ENCODE results near the gene GRID1.

DNA sequence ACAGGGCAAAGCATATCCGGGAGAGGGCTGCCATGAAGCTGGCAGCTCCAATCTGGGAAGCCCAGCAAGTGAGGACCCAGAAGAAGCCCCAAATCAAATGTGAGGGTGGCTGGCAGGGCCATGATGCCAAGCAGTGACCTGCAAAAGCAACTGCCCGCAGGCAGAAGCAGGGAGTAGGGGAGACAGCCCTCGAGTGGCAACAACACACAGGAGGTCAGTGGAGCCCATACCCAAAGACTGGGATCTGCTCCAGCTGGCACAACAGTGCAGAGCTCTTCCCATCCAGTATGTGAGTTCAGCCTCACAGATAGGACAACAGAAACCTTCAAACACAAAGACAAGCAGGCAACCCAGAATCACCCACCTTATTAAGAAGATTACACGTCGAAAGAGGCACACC, 45.0 kb downstream of the GRID1 start:
- TF ChIP-seq, protein P1, sequence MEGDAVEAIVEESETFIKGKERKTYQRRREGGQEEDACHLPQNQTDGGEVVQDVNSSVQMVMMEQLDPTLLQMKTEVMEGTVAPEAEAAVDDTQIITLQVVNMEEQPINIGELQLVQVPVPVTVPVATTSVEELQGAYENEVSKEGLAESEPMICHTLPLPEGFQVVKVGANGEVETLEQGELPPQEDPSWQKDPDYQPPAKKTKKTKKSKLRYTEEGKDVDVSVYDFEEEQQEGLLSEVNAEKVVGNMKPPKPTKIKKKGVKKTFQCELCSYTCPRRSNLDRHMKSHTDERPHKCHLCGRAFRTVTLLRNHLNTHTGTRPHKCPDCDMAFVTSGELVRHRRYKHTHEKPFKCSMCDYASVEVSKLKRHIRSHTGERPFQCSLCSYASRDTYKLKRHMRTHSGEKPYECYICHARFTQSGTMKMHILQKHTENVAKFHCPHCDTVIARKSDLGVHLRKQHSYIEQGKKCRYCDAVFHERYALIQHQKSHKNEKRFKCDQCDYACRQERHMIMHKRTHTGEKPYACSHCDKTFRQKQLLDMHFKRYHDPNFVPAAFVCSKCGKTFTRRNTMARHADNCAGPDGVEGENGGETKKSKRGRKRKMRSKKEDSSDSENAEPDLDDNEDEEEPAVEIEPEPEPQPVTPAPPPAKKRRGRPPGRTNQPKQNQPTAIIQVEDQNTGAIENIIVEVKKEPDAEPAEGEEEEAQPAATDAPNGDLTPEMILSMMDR (IDR thresholded peaks at IDR 0.05): no peak
- no peak for TF ChIP-seq POLR2A (IDR thresholded peaks at IDR 0.05)
